Stimulated activated memory B cell treated with anti-CD40 and anti-IgM and Interleukin-4, amounts not matched to agents 10 μg/mL and 1 μg/mL and 100 μg/mL, for 72 hours (primary cell): ENCODE results near the gene FOXO3.
"Not testable (repeated sequence)": the region's sequence is repeated elsewhere in the genome, so short reads cannot be mapped to it uniquely, and the experiment has no call there.

ENCODE experiments used
- ATAC-seq: fragments of 150-1000 bp; cut with Tn5 transposase; 2 replicates; pipeline ENCODE4 v1.10.0; 2021
- H3K27ac Mint-ChIP-seq: one replicate; pipeline ENCODE4 v1.8.0; 2022; ENCODE audit warnings: mild to moderate bottlenecking, mixed read lengths
- H3K27me3 Mint-ChIP-seq: one replicate; pipeline ENCODE4 v1.8.0; 2022; ENCODE audit warnings: mixed read lengths
- H3K36me3 Mint-ChIP-seq: one replicate; pipeline ENCODE4 v1.8.0; 2022; ENCODE audit warnings: mixed read lengths
- H3K4me1 Mint-ChIP-seq: one replicate; pipeline ENCODE4 v1.8.0; 2022; ENCODE audit warnings: mixed read lengths
- H3K4me3 Mint-ChIP-seq: one replicate; pipeline ENCODE4 v1.8.0; 2022; ENCODE audit warnings: mild to moderate bottlenecking, moderate library complexity, mixed read lengths
- H3K9me3 Mint-ChIP-seq: one replicate; pipeline ENCODE4 v1.8.0; 2022; ENCODE audit warnings: mixed read lengths

FOXO3 gene

GRCh38 chr6:108677357-108677756 is 116.6 kb downstream of the FOXO3 start:
- Mint-ChIP-seq H3K27ac (no peak overlapping the region), H3K9me3 (no peaks in the 10 kb centered on the region), H3K36me3 (peaks cover 29% of the 10 kb centered on the region), H3K4me1 (peaks cover 41% of the 10 kb centered on the region), H3K4me3 (no peak overlapping the region), H3K27me3 (no peaks in the 10 kb centered on the region)
- no peak for ATAC-seq

GRCh38 chr6:108677894-108678293 is 117.2 kb downstream of the FOXO3 start:
- peaks cover 35% of the 10 kb centered on the region for H3K4me1 Mint-ChIP-seq
- H3K27ac Mint-ChIP-seq: no peak overlapping the region
- peaks cover 29% of the 10 kb centered on the region for H3K36me3 Mint-ChIP-seq
- ATAC-seq: no peak
- no peaks in the 10 kb centered on the region for H3K9me3 Mint-ChIP-seq
- H3K27me3 Mint-ChIP-seq: no peaks in the 10 kb centered on the region
- H3K4me3 Mint-ChIP-seq: no peak overlapping the region

GRCh38 chr6:108680314-108680713 is 119.6 kb downstream of the FOXO3 start:
- peaks cover 15% of the 10 kb centered on the region for H3K4me1 Mint-ChIP-seq
- H3K9me3 Mint-ChIP-seq, ATAC-seq, H3K27me3 Mint-ChIP-seq, H3K27ac Mint-ChIP-seq, H3K4me3 Mint-ChIP-seq: not testable (repeated sequence)
- H3K36me3 Mint-ChIP-seq: peaks cover 27% of the 10 kb centered on the region

GRCh38 chr6:108681721-108682120 is 121.0 kb downstream of the FOXO3 start:
- not testable (repeated sequence) for ATAC-seq, H3K4me1 Mint-ChIP-seq, H3K27me3 Mint-ChIP-seq, H3K9me3 Mint-ChIP-seq, H3K4me3 Mint-ChIP-seq, H3K27ac Mint-ChIP-seq
- peaks cover 35% of the 10 kb centered on the region for H3K36me3 Mint-ChIP-seq

- H3K27me3 Mint-ChIP-seq, H3K9me3 Mint-ChIP-seq, H3K27ac Mint-ChIP-seq, H3K4me3 Mint-ChIP-seq, ATAC-seq, H3K4me1 Mint-ChIP-seq: not testable (repeated sequence)
- H3K36me3 Mint-ChIP-seq: peaks cover 43% of the 10 kb centered on the region
Observed at GRCh38 chr6:108682383-108683119, 121.8 kb downstream of the FOXO3 start.

GRCh38 chr6:108683976-108684375 is 123.3 kb downstream of the FOXO3 start:
- H3K27ac Mint-ChIP-seq, H3K4me1 Mint-ChIP-seq: not testable (repeated sequence)
- peaks cover 44% of the 10 kb centered on the region for H3K36me3 Mint-ChIP-seq

GRCh38 chr6:108684771-108685329 is 124.1 kb downstream of the FOXO3 start:
- H3K9me3 Mint-ChIP-seq: no peaks in the 10 kb centered on the region
- H3K4me1 Mint-ChIP-seq: no peaks in the 10 kb centered on the region
- no peak overlapping the region for H3K27ac Mint-ChIP-seq
- no peak for ATAC-seq
- no peaks in the 10 kb centered on the region for H3K27me3 Mint-ChIP-seq
- H3K4me3 Mint-ChIP-seq: no peak overlapping the region
- H3K36me3 Mint-ChIP-seq: peaks cover 39% of the 10 kb centered on the region

More at GRCh38 chr6:108683976-108684375, 123.3 kb downstream of the FOXO3 start:
- not testable (repeated sequence) for ATAC-seq, H3K9me3 Mint-ChIP-seq, H3K4me3 Mint-ChIP-seq, H3K27me3 Mint-ChIP-seq

- H3K27me3 Mint-ChIP-seq: no peaks in the 10 kb centered on the region
- no peak for ATAC-seq
- peaks cover 7% of the 10 kb centered on the region for H3K4me1 Mint-ChIP-seq
- no peaks in the 10 kb centered on the region for H3K9me3 Mint-ChIP-seq
- H3K36me3 Mint-ChIP-seq: peaks cover 28% of the 10 kb centered on the region
- no peak overlapping the region for H3K4me3 Mint-ChIP-seq
- no peak overlapping the region for H3K27ac Mint-ChIP-seq
Observed at GRCh38 chr6:108685970-108686369, 125.3 kb downstream of the FOXO3 start.

GRCh38 chr6:108686896-108687295 is 126.2 kb downstream of the FOXO3 start:
- H3K27me3 Mint-ChIP-seq: no peaks in the 10 kb centered on the region
- H3K27ac Mint-ChIP-seq: no peak overlapping the region
- no peak for ATAC-seq
- peaks cover 28% of the 10 kb centered on the region for H3K36me3 Mint-ChIP-seq
- H3K4me3 Mint-ChIP-seq: no peak overlapping the region
- H3K9me3 Mint-ChIP-seq: no peaks in the 10 kb centered on the region
- H3K4me1 Mint-ChIP-seq: peaks cover 10% of the 10 kb centered on the region

GRCh38 chr6:108687921-108688320 is 127.2 kb downstream of the FOXO3 start:
- no peaks in the 10 kb centered on the region for H3K27me3 Mint-ChIP-seq
- ATAC-seq: no peak
- H3K27ac Mint-ChIP-seq: no peak overlapping the region
- H3K4me3 Mint-ChIP-seq: no peak overlapping the region
- peaks cover 10% of the 10 kb centered on the region for H3K4me1 Mint-ChIP-seq
- H3K36me3 Mint-ChIP-seq: peaks cover 28% of the 10 kb centered on the region
- H3K9me3 Mint-ChIP-seq: no peaks in the 10 kb centered on the region

GRCh38 chr6:108689272-108690161 is 128.8 kb downstream of the FOXO3 start:
- Mint-ChIP-seq H3K9me3 (no peaks in the 10 kb centered on the region), H3K27me3 (no peaks in the 10 kb centered on the region), H3K4me3 (no peak overlapping the region), H3K36me3 (peaks cover 25% of the 10 kb centered on the region), H3K27ac (no peak overlapping the region), H3K4me1 (peaks cover 10% of the 10 kb centered on the region)
- no peak for ATAC-seq

- Mint-ChIP-seq H3K4me3 (no peak overlapping the region), H3K27me3 (no peaks in the 10 kb centered on the region), H3K27ac (peak overlapping the region; percentile 38), H3K36me3 (peaks cover 20% of the 10 kb centered on the region), H3K4me1 (peaks cover 10% of the 10 kb centered on the region), H3K9me3 (no peaks in the 10 kb centered on the region)
- ATAC-seq: no peak
Observed at GRCh38 chr6:108690326-108691049, 129.8 kb downstream of the FOXO3 start.

GRCh38 chr6:108693430-108694154 is 132.9 kb downstream of the FOXO3 start:
- ATAC-seq: no peak
- H3K36me3 Mint-ChIP-seq: no peaks in the 10 kb centered on the region
- H3K4me1 Mint-ChIP-seq: peaks cover 10% of the 10 kb centered on the region
- H3K27ac Mint-ChIP-seq: no peak overlapping the region
- no peaks in the 10 kb centered on the region for H3K9me3 Mint-ChIP-seq
- H3K27me3 Mint-ChIP-seq: no peaks in the 10 kb centered on the region
- H3K4me3 Mint-ChIP-seq: no peak overlapping the region

- H3K4me3 Mint-ChIP-seq: no peak overlapping the region
- H3K4me1 Mint-ChIP-seq: peaks cover 10% of the 10 kb centered on the region
Observed at GRCh38 chr6:108694816-108695215, 134.1 kb downstream of the FOXO3 start.

More at GRCh38 chr6:108694816-108695215, 134.1 kb downstream of the FOXO3 start:
- no peaks in the 10 kb centered on the region for H3K27me3 Mint-ChIP-seq
- no peaks in the 10 kb centered on the region for H3K9me3 Mint-ChIP-seq
- H3K36me3 Mint-ChIP-seq: no peaks in the 10 kb centered on the region
- no peak overlapping the region for H3K27ac Mint-ChIP-seq
- ATAC-seq: no peak
